ENCODE measurements around the gene USHBP1.

USHBP1 gene

DNA sequence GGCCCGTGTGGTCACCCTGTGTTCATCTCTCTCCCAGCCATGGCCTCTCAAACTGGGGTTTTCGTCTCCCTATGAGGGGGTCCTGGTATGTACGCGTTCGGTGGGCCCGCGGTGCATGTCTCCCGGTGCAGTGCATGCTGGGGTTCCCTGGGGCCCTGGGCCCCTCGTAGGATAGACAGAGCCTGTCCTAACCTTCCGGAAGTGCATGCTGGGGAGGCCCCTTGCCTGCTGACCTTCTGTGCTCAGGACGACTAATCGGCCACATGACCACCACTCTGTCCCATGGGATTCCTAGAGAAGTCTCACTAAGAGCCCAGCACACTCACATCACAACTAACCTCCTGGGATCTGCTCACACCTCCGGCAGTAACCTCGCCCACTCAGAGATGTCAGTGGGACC lies 54.2 kb downstream of the USHBP1 start:
- DNase-seq (ENCODE audit: low spot score), result no peak

DNA sequence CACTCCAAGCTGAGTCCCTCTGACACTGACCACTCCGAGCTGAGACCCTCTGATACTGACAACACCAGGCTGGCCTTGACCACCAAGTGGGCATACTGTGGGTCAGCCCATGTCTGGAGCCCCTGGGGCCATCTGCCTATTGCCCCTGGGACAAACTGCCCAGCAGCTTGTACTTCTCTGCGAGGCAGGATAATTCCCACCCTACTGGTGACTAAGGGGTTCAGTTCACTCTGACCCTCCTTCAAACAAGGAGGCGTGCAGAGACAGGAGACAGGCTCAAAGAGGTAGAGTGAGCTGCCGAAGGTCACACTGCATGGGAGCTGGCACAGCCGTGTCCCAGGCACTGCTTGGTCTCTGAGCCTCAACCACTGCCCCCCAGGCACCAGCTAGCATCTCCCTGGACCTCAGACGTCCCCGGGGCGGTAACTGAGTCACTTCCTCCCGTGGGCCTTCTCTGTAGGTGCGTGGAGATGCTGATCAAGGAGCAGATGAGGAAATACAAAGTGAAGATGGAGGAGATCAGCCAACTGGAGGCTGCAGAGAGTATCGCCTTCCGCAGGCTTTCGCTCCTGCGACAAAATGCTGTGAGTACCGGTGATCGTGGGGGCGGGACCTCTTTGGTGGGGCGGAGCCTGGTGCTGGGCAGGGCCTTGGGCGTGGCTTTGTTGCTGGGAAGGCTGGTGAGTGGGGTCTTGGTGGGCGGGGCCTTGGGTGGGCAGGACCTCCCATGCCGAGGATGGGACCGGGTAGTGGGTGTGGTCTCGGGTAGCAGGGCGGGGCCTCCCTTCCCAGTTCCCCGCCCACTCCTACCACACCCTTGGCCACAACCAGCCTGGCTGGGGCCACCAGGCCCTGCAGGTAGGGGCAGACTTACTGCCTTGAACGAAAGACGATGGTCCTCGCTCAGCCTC lies 55.2 kb downstream of the USHBP1 start:
- peak; percentile 72 for DNase-seq (ENCODE audit: low spot score)

DNA sequence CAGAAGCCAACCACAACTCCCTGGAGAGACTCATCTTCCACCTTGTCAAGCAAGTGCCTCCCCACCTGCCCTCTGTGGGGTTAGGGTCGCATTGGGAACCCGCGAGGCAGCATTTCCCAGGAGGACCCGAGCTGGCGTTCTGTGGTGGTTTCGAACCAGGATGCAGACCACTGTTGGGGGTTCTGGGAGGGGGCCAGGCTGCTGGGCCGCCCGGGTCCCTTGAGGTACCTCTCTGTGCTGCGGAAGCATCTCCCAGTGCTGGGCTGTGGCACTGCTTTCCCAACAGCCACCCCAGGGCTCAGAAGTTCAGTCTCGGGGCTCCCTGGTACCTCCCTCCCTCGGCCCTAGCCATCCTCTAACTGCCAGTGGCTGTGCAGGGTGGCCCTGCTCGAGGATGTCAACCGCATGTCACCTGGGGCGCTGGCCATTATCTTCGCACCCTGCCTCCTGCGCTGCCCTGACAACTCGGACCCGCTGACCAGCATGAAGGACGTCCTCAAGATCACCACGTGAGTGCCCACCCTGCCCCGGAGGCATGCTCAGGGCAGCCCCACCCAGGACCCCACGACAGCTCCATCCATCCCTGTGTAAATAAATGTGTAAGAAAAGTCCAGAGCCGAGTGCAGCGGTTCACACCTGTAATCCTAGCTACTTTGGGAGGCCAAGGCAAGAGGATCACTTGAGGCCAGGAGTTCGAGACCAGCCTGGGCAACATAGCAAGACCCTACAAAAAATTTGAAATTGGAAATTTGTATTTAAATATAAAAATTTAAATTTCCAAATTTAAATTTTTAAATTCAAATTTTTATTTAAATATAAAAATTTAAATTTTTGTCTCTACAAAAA lies 57.6 kb downstream of the USHBP1 start:
- DNase-seq (ENCODE audit: low spot score), result no peak

DNA sequence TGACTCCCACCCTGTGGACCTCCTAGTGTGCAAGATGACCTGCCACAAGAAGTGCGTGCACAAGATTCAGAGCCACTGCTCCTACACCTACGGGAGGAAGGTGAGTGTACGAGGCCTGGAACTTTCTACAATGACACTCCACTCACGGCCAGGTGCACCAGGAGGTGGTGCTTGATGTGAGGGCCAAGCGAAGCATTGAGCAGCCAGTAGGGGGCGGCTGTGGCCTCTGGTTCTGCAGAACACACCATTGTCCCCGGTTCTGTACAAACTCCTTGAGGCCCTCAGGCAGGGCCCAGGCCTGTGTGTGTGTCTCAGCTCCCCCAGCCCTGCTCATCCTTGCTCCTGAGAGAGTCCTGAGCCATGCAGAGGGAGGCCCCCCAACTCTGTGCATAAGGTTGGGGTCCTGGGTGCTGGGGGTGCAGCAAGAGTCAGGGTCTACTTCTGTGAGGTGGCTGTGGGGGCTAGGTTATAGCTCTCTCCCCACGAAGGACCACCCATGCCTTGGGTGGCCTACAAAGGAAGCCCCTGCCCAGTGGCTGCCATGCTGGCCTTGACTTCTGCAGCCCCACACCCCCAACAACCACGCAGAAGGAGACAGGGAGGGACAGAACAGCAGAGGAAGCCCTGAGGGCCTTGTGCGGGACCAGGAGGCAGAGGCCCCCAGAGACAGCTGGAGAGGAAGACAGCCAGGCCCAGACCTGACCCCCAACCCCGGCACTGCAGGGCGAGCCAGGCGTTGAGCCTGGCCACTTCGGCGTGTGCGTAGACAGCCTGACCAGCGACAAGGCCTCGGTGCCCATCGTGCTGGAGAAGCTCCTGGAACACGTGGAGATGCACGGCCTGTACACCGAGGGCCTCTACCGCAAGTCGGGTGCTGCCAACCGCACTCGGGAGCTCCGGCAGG lies 59.1 kb downstream of the USHBP1 start:
- DNase-seq (ENCODE audit: low spot score), result peak; percentile 76

DNA sequence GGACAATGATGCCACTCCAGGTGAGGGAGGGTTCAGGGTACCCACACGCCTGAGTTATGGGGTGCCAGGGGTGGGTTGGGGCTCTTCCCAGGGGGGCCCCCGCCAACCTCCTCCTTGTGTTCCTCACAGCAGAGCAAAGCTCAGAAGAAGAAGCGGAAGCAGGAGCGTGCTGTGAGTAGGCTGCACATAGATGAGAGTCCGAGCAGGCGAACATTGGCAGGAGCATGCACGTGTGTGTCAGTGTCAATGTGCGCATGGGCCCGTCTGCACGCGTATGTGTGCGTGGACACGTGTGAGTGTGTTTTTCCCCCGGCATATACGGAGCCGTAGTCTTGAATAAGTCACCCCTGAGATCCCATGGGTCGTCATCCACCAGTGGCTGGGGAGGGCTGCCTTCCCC lies 61.8 kb downstream of the USHBP1 start:
- no peak for DNase-seq (ENCODE audit: low spot score)

DNA sequence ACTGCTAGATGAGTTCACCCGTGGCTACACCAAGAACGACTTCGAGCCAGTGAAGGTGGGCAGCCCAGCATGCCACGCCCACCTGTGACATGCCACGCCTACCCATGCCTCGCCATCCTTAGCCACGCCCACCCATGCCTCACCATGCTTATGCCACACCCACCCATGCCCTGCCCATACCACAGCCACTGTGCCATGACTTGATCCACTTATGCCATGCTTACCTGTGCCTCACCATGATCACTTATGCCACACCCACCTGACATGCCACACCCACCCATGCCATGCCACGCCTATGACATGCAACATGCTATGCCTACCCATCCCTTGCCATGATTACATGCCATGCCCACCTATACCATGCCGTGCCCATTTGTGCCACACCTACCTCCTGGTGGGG lies 62.3 kb downstream of the USHBP1 start:
- DNase-seq (ENCODE audit: low spot score), result peak; percentile 67

DNA sequence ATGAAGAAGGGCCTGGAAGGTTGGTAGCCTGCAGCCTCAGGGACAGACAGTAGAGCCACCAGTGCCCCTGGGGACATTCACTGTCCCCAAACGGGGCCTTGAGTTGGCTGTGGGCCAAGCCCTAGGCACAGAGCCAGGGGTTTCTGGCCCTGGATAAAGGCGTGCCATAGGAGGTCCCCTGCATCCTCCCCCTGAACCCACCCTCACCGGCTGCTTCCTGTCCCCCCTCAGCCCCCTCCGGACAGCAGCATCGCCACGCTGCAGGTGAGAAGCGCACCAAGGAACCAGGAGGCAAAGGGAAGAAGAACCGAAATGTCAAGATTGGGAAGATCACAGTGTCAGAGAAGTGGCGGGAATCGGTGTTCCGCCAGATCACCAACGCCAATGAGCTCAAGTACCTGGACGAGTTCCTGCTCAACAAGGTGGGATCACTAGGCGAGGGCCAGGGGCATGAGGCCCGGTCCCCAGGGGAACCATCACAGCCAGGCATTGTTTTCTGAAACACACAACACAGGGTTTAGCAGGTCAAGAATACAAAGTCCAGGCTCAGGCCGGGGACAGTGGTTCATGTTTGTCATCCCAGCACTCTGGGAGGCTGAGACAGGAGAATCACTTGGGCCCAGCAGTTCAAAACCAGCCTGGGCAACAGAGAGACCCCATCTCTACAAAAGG lies 64.0 kb downstream of the USHBP1 start:
- no peak for DNase-seq (ENCODE audit: low spot score)

All from hematopoietic multipotent progenitor cell treated with erythropoietin and hydrocortisone succinate and interleukin-3 and kit ligand, for 15 days (in vitro differentiated cells).